Measurements from ENCODE around the gene MT1M. TPM values are rescaled to one million over a fixed set of nuclear protein-coding genes. Genes with fewer than 3 reads are reported as not detected.

MT1M gene
- total RNA-seq, 1 experiment from 2014 or later, result 0.39 TPM

GRCh38 chr16:56589141-56590039 lies 43.1 kb upstream of the MT1M start, which contains the start of gene MT3:
TSS of gene MT3 (plus strand) at chr16:56589528. CDS start at chr16:56589591, 63 bp downstream.
- no peaks in the 10 kb centered on the region for H3K4me1 ChIP-seq (ENCODE audit: control insufficient read depth in 1 of 2, insufficient read depth in 2 of 2, low read length in 2 of 2)
- BruUV-seq (replicated peaks), result no TSS peak
- no peaks in the 10 kb centered on the region for H3K79me2 ChIP-seq (ENCODE audit: insufficient read depth, low read length)
- ChIA-PET CTCF (interaction anchor here (0.8 kb wide), 1 partner anchor 14 kb away, joined by 3 read pairs; no protein-coding TSS in a partner anchor), POLR2A (no interaction called here), RAD21 (ENCODE audit: low non-redundant PET in 1 of 2, low total read pairs in 2 of 2, uncharacterized antibody in 2 of 2, unreplicated experiment in 2 of 2) (no interaction called here)
- no peak within 1 kb of the TSS for H3K4me3 ChIP-seq (replicated peaks in 1 of 2; ENCODE audit: low read depth in 1 of 2, low read length in 2 of 2)
- no peak within 1 kb of the TSS for H3K27ac ChIP-seq (ENCODE audit: low read depth, low read length)
- no peak within 1 kb of the TSS for H2AFZ ChIP-seq (ENCODE audit: low read depth, low read length, poor library complexity, severe bottlenecking)
- no peak within 1 kb of the TSS for H3K9ac ChIP-seq (ENCODE audit: low read length)
- no peaks in the 10 kb centered on the region for H3K9me2 ChIP-seq (ENCODE audit: insufficient read depth)
- intact Hi-C loops (cut with micrococcal nuclease), result no loop called here
- TF ChIP-seq POLR2A (IDR thresholded peaks at IDR 0.05; ENCODE audit: borderline replicate concordance, extremely low read depth, insufficient read depth, insufficient read length) (no peak), CBX3 (IDR thresholded peaks at IDR 0.05; ENCODE audit: low read depth) (no peak), SIN3A (IDR thresholded peaks at IDR 0.05; ENCODE audit: low read depth) (no peak), RAD21 (IDR thresholded peaks at IDR 0.05; ENCODE audit: low read depth) (no peak), SP1 (IDR thresholded peaks at IDR 0.05; ENCODE audit: low read depth) (no peak), ZBTB33 (IDR thresholded peaks at IDR 0.05; ENCODE audit: extremely low read depth, insufficient replicate concordance, low read length) (no peak), EZH2phosphoT487 (IDR thresholded peaks at IDR 0.05; ENCODE audit: borderline replicate concordance) (no peak), ELF1 (IDR thresholded peaks at IDR 0.05; ENCODE audit: borderline replicate concordance, low read depth) (no peak), CTCF (IDR thresholded peaks at IDR 0.05 in 2 of 3, conservative IDR thresholded peaks at IDR 0.05 in 1 of 3; ENCODE audit: borderline replicate concordance in 1 of 3, insufficient read depth in 1 of 3, low read depth in 2 of 3, low read length in 2 of 3) (no peak), SRF (IDR thresholded peaks at IDR 0.05; ENCODE audit: low read depth) (no peak), FOSL1 (IDR thresholded peaks at IDR 0.05; ENCODE audit: low read depth) (no peak), POLR2AphosphoS5 (IDR thresholded peaks at IDR 0.05; ENCODE audit: low read depth, low read length) (no peak), MAX (IDR thresholded peaks at IDR 0.05) (no peak), TCF7L2 (IDR thresholded peaks at IDR 0.05; ENCODE audit: borderline replicate concordance, extremely low read depth, insufficient read depth, insufficient read length) (no peak), ZFX (IDR thresholded peaks at IDR 0.05) (no peak), ATF3 (IDR thresholded peaks at IDR 0.05) (no peak), ZNF274 (IDR thresholded peaks at IDR 0.05; ENCODE audit: low read depth, low read length) (no peak)
- DNase-seq (ENCODE audit: low read depth, low spot score) (no peak), ATAC-seq (no peak)
- H3K4me2 ChIP-seq (ENCODE audit: low read length), result no peak within 1 kb of the TSS
- 0 out of 2 replicates have a peak, but pooled peaks cover 3% of the 10 kb centered on the region for H3K27me3 ChIP-seq (ENCODE audit: insufficient read depth, low read length)
- no peaks in the 10 kb centered on the region for H4K20me1 ChIP-seq (ENCODE audit: insufficient read depth)
- no peaks in the 10 kb centered on the region for H3K36me3 ChIP-seq (ENCODE audit: control insufficient read depth in 1 of 2, insufficient read depth in 2 of 2, low read length in 2 of 2)
- H3K9me3 ChIP-seq (ENCODE audit: control insufficient read depth in 1 of 2, insufficient read depth in 1 of 2, low read depth in 1 of 2, low read length in 2 of 2), result no peaks in the 10 kb centered on the region
